Aorta (tissue), 5 donors: ENCODE data around the gene SYCE3. TPM values are rescaled to one million over a fixed set of nuclear protein-coding genes. Genes with fewer than 3 reads are reported as not detected.

Source experiments
- ATAC-seq: fragments of 200-7000 bp; cut with Tn5 transposase; one replicate; pipeline ENCODE4 v1.9.1; 2022; ENCODE audit warnings: moderate library complexity; ENCODE audit not compliant: low FRiP score
- DNase-seq, 2 donors: peaks; one replicate each; pipeline ENCODE4 v3.0.0-alpha.2; 2020
- H3K27ac ChIP-seq, 2 donors: one replicate each; pipeline ENCODE4 v1.5.1; 2013; ENCODE audit warnings: low read length in 2 of 2, mild to moderate bottlenecking in 2 of 2, moderate library complexity in 2 of 2, control low read depth in 1 of 2, inconsistent platforms in 1 of 2, low read depth in 1 of 2
- H3K27me3 ChIP-seq, 2 donors: one replicate each; pipeline ENCODE4 v1.6.1; 2013; ENCODE audit warnings: control low read depth in 1 of 2, low read length in 1 of 2, mild to moderate bottlenecking in 1 of 2, moderate library complexity in 1 of 2; ENCODE audit not compliant: insufficient read depth in 2 of 2, control insufficient read depth in 1 of 2
- H3K36me3 ChIP-seq, 2 donors: one replicate each; pipeline ENCODE4 v1.6.1; 2013; ENCODE audit warnings: control low read depth in 1 of 2, low read length in 1 of 2, mild to moderate bottlenecking in 1 of 2; ENCODE audit not compliant: insufficient read depth in 2 of 2, control insufficient read depth in 1 of 2
- H3K4me1 ChIP-seq, 2 donors: one replicate each; pipeline ENCODE4 v1.6.1; 2013; ENCODE audit warnings: low read length in 2 of 2, control low read depth in 1 of 2, mild to moderate bottlenecking in 1 of 2, moderate library complexity in 1 of 2; ENCODE audit not compliant: insufficient read depth in 2 of 2, control insufficient read depth in 1 of 2
- H3K4me3 ChIP-seq, 2 donors: one replicate each; pipeline ENCODE4 v1.5.1; 2013; ENCODE audit warnings: low read length in 2 of 2, control low read depth in 1 of 2, mild to moderate bottlenecking in 1 of 2
- H3K9me3 ChIP-seq: one replicate; pipeline ENCODE4 v1.6.1; 2013; ENCODE audit warnings: mild to moderate bottlenecking, low read length; ENCODE audit not compliant: control insufficient read depth
- WGBS, 2 donors: extraction: QIAGEN DNeasy Blood & Tissue Kit; methylation state at CpG; one replicate each; pipeline ENCODE4 v1.1.7; 2013; 5-methylcytosine and 5-hydroxymethylcytosine counted together
- intact Hi-C, 2 donors: fragments of 100-400 bp; cut with DNase I; formaldehyde crosslinking; loops; one replicate each; pipeline versions ENCODE4 v1.14.2 to v1.15.0; 2022
- polyA plus RNA-seq, 2 donors: library from polyadenylated mRNA; stranded (reverse); fragments of 200-250 nt; gene quantifications; one replicate each; pipeline ENCODE4 v1.2.3, GENCODE V29; 2013
- total RNA-seq, 2 donors: library from RNA; stranded (reverse); fragmentation: NEBNext Ultra II Directional; extraction: Animal tissue kit (Norgen Biotek cat#: 25700); gene quantifications; one replicate each; pipeline ENCODE4 v1.2.1, GENCODE V29; 2021
- donor health status: healthy with polysubstance abuse.
- donor health status: Bipolar disorder and iron deficiency.
- donor health status: DM: no; HTN: no; CAD: no.
- donor health status: DM: no; HTN: no; CAD: no.
- donor health status: DM: yes; HTN: yes; CAD: no.

Gene SYCE3
- total and polyA plus RNA-seq, 4 donors: 1.5 TPM; not detected in 3

DNA sequence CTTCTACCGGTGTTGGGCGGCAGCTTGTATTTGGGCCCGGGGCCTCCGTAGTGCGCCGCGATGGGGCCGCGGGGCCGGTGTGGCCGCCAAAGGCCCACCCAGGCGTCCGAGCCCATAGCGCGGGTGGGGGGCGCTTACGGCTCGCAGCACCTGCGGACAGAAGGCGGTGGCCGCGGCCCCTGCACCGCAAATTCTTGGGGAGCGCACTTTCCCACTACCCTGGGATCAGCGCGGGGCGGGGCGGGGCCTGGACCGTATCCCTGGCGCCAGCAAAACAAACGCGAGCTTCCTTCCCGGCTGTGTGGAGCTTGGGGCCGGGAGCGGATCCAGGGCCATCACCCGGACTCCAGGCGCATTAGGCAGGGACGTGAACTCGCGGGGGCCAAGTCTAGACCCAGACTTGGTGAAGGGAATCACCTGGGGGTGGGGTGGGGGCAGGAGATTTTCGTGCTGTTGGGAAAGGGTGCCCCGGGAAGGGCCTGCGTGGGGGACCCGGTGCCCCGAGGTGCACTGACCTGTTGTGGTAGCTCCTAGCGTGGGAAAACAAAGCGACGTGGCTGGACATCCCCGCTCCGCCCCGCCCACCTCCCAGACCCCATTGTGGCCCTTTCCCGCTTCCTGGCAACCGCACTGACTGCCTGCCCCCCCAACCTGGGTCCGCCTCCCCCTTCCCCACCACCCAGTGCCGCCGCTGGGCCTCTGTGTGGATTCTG, 30.6 kb downstream of the SYCE3 start:
- no peaks in the 10 kb centered on the region for H3K9me3 ChIP-seq
- H3K4me1 ChIP-seq: no peaks in the 10 kb centered on the region
- no peaks in the 10 kb centered on the region for H3K27me3 ChIP-seq
- peak overlapping the region in 1 of 2 donors; percentile 18 for H3K4me3 ChIP-seq
- no peaks in the 10 kb centered on the region for H3K36me3 ChIP-seq
- H3K27ac ChIP-seq: no peak overlapping the region
- DNase-seq (peak; percentile 90 to 92), ATAC-seq (peak; percentile 72)
- intact Hi-C loops: no loop called here
- WGBS, 2 donors: 2 to 3% methylated on average over 44 to 56 of the region's 56 CpGs

DNA sequence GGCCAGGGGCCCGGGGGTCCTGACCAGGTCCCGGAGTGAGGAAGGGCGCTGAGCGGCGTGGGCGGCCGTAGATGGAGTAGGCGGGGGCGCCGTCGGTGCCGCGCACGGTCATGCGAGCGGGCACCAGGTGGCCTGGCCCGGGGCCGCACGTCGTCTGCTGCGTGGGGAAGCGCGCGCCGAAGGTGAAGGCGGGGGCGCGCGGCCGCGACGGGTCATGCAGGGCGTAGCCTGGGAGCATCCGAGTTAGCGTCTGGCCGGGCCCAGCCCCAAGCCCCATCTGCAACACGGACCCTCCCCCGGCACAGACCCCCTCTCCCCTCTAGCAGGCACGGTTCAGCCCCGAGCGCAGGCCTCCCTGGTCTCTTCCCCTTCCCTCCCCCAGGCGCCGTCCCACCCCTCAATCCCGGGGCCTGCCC, 31.2 kb downstream of the SYCE3 start:
- no peaks in the 10 kb centered on the region for H3K36me3 ChIP-seq
- H3K4me1 ChIP-seq: no peaks in the 10 kb centered on the region
- H3K27me3 ChIP-seq: no peaks in the 10 kb centered on the region
- peak overlapping the region in 1 of 2 donors; percentile 18 for H3K4me3 ChIP-seq
- ATAC-seq (peak; percentile 44), DNase-seq (peak; percentile 83 to 86)
- 1 to 2% methylated on average over 40 to 44 of the region's 44 CpGs for WGBS, 2 donors
- no peak overlapping the region for H3K27ac ChIP-seq
- H3K9me3 ChIP-seq: no peaks in the 10 kb centered on the region
- intact Hi-C loops: no loop called here

DNA sequence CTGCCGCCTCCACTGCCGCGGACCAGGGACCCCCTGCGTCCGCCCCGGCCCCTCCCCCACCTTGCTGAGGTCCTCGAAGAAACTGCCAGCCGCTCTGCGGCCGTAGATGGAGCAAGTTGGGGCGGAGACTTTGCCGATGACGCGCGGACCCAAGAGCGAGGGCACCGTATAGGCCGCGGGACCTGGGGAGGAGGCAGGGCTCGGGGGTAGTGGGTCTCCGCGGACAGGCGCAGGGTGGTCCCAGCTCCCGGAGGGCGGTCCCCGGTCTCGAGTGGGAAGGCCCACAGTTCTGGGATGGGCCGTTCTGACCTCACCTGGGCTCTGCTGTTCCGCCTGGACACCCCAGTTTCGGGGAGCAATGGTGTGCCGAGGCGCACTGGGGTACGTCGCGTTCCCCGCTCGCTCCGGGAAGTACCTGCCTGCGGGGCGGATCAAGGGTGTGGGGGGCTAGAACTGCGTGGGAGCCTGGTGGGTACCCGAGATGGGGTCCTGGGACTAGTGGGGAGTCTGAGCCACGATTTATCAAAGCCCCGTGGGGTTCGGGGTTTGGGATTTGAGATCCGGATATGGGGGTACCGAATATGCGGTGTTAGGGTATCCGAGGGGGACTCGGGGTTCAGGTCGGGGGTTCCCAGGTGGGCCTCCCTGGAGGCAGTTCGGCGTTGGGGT, 31.7 kb downstream of the SYCE3 start:
- WGBS, 2 donors: 6 to 7% methylated on average over 53 of the region's 53 CpGs
- Histone ChIP-seq H3K27ac (no peak overlapping the region), H3K36me3 (no peaks in the 10 kb centered on the region), H3K9me3 (no peaks in the 10 kb centered on the region), H3K4me1 (no peaks in the 10 kb centered on the region), H3K27me3 (no peaks in the 10 kb centered on the region), H3K4me3 (no peak overlapping the region)
- intact Hi-C loops: no loop called here
- DNase-seq (peak; percentile 95 to 96), ATAC-seq (peak; percentile 79)

DNA sequence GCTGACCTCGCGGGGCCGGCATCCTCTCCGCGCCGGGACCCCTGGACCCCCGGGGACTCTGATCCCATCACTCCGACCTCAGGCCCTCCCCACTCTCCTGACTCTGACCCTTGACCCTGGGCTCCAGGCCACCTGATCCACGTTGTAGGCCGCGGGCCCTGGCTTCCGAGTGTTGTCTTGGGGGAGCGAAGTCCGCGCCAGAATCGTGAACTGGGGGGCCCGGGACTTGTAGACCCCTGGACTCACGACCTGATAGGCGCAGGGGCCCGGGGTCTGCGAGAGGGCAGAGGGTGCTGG, 32.2 kb downstream of the SYCE3 start:
- no peaks in the 10 kb centered on the region for H3K27me3 ChIP-seq
- WGBS, 2 donors: 1 to 3% methylated on average over 21 of the region's 21 CpGs
- H3K4me3 ChIP-seq: no peak overlapping the region
- DNase-seq (no peak), ATAC-seq (no peak)
- H3K4me1 ChIP-seq: no peaks in the 10 kb centered on the region
- H3K36me3 ChIP-seq: no peaks in the 10 kb centered on the region
- intact Hi-C loops: no loop called here
- H3K9me3 ChIP-seq: no peaks in the 10 kb centered on the region
- no peak overlapping the region for H3K27ac ChIP-seq

DNA sequence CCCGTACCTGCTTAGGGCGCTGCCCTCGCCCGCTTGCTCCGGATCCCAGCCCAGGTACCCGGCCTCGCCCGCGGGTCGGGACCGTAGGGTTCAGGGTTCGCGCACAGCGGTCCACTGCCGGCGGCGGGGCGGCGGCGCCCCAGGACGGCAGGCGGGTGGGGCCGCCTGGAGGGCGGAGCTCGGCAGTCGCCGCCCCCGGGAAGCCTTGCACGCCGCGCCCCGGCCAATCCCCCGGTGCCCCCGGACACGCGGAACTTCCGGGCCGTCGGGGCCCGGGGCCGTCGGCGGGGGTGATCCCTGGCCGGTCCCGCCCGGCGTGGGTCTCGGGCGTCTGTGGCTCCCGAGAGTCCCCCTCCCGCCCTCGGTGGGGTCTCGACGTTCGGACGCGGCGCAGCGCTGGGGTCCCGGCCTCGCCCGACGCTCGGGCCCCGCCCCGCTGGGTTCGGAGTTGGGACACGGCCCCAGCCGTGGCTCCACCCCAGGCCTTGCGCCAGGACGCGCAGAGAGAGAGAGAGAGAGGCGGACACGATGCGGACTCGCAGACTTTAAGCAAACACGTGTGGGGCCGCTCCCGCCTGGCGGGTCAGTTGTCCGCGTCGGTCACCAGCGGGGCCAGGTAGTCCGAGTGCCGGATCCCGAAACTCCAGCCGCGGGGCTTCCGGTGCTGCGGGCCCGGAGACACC, 32.7 kb downstream of the SYCE3 start, which contains the start of gene TYMP:
TSS of gene TYMP (minus strand) at position 116 of the 683 bp plus-strand sequence. CDS start 303 bp downstream, outside the sequence.
- Histone ChIP-seq H3K9me3 (no peaks in the 10 kb centered on the region), H3K27ac (no peak within 1 kb of the TSS), H3K4me1 (no peaks in the 10 kb centered on the region), H3K4me3 (no peak within 1 kb of the TSS), H3K27me3 (no peaks in the 10 kb centered on the region), H3K36me3 (no peaks in the 10 kb centered on the region)
- 1 to 2% methylated on average over 59 to 92 of the region's 92 CpGs for WGBS, 2 donors
- DNase-seq (peak; percentile 95), ATAC-seq (peak; percentile 55)
- intact Hi-C loops: loop anchor here in 1 of 2 donors (5.0 kb wide), 1 partner anchor 32 kb away; the partner anchor contains the start of gene SYCE3

DNA sequence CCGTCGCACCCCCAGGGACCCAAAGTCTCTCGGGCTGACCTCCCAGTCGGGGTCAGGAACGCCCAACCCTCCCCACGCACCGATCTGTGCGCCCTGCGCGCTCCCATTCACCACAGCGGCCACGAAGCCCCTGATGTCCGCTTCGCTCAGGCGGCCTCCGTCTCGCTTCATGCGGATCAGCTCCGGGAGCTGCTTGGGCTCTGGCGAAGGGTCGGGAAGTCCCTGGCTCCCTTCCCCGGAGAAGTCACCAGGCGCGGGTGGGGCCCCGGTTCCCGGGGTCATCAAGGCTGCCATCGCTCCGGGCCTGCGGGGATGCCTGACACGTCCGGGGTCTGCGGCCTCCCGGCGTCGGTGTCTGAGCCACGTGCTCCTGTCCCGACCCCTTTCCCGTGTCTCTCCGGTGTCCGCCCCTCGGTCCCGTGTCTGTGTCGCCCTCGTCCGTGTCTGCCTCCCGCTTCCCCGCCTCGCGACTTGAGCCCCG, 33.3 kb downstream of the SYCE3 start:
- Histone ChIP-seq H3K27me3 (no peaks in the 10 kb centered on the region), H3K27ac (no peak overlapping the region), H3K4me3 (no peak overlapping the region), H3K4me1 (no peaks in the 10 kb centered on the region), H3K9me3 (no peaks in the 10 kb centered on the region), H3K36me3 (no peaks in the 10 kb centered on the region)
- 12 to 17% methylated on average over 32 to 50 of the region's 50 CpGs for WGBS, 2 donors
- DNase-seq (peak; percentile 80 to 86), ATAC-seq (no peak)
- intact Hi-C loops: loop anchor here in 1 of 2 donors (5.0 kb wide), 1 partner anchor 33 kb away; the partner anchor contains the start of gene SYCE3

DNA sequence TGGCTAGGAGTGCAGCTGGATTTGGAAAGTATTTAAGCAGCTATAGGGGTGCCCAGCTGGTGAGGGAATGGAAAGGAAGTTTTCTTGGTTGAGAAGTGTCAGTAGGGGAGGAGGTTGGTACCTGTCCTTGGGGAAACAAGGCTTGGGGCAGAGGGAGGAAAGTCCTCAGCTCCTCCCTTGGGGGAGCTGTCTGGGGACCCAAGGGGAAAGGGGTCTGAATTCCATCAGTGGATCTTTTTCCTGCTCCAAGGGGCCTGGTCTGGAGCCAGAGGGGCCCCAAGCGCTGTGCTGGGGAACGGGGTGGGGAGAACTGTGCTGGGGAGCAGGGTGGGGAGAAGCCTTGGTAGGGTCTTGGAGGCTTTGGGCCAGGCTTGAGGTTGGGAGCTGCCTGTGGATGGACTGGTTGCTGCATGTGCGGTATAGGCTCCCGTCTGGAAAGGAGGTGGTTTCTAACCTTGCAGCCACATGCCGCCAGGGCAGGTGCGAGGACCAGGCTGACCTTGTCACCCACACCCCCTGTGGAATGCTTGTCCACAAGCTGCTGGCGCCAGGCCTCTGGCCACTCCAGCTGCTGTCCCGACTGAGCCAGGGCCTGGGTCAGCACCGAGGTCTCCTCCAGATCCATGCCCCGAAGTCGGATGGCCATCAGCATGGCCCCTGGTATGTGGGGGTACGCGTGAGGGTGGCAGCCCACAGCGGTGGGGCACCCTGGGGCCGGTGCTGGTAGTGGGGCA, 33.9 kb downstream of the SYCE3 start:
- 56 to 61% methylated on average over 15 of the region's 15 CpGs for WGBS, 2 donors
- peak; percentile 74 to 78 for DNase-seq
- no peaks in the 10 kb centered on the region for H3K4me1 ChIP-seq

More for the DNA sequence above, 33.9 kb downstream of the SYCE3 start:
- H3K4me3 ChIP-seq: no peak overlapping the region
- H3K9me3 ChIP-seq: no peaks in the 10 kb centered on the region
- ATAC-seq: no peak
- no peaks in the 10 kb centered on the region for H3K27me3 ChIP-seq
- H3K36me3 ChIP-seq: no peaks in the 10 kb centered on the region
- no peak overlapping the region for H3K27ac ChIP-seq
- intact Hi-C loops: loop anchor here in 1 of 2 donors (5.0 kb wide), 1 partner anchor 33 kb away; the partner anchor contains the start of gene SYCE3
